IMR-90 (cell line): ENCODE data around the gene NFE2L1. TPM values are rescaled to one million over a fixed set of nuclear protein-coding genes. Genes with fewer than 3 reads are reported as not detected.
"Not testable (repeated sequence)": the region's sequence is repeated elsewhere in the genome, so short reads cannot be mapped to it uniquely, and the experiment has no call there.

Experiments
- ATAC-seq: fragments of 200-7000 bp; cut with Tn5 transposase; 2 replicates; pipeline ENCODE4 v1.9.1; 2020; ENCODE audit warnings: low read depth, mild to moderate bottlenecking, moderate library complexity
- BruUV-seq: library from RNA; stranded (reverse); fragments of 400-500 nt; replicated peaks from 2 replicates; lab custom pipeline; 2021; lab: Mats Ljungman, UMichigan
- CTCF ChIA-PET: fragments of 300-600 bp; formaldehyde crosslinking; extraction: SDS; loops from one replicate; lab custom pipeline; 2021; ENCODE audit warnings: antibody characterized with exemption; lab: Yijun Ruan, JAX
- POLR2A ChIA-PET: fragments of 300-600 bp; sonication (Branson Sonifier 250); formaldehyde crosslinking; loops from one replicate; lab custom pipeline; 2022; ENCODE audit warnings: antibody characterized with exemption; ENCODE audit not compliant: unreplicated experiment; lab: Charles Lee
- DNase-seq: peaks from one replicate; pipeline ENCODE4 v3.0.0; 2013
- H2AFZ ChIP-seq: replicated peaks from 2 replicates; pipeline ENCODE3; 2013; ENCODE audit warnings: low read length, mild to moderate bottlenecking; ENCODE audit not compliant: poor library complexity
- H2AK5ac ChIP-seq: 2 replicates; pipeline ENCODE4 v1.6.1; 2013; ENCODE audit warnings: low read depth, low read length, inconsistent platforms
- H2AK9ac ChIP-seq: replicated peaks from 2 replicates; pipeline ENCODE3; 2013; ENCODE audit warnings: mild to moderate bottlenecking, low read depth, low read length, moderate library complexity; ENCODE audit not compliant: poor library complexity
- H2BK120ac ChIP-seq: 2 replicates; pipeline ENCODE4 v1.6.1; 2013; ENCODE audit warnings: low read depth, low read length, inconsistent platforms
- H2BK15ac ChIP-seq: 3 replicates; pipeline ENCODE4 v1.6.1; 2013; ENCODE audit warnings: low read depth, low read length, inconsistent platforms
- H2BK20ac ChIP-seq: 2 replicates; pipeline ENCODE4 v1.6.1; 2013; ENCODE audit warnings: low read depth, mild to moderate bottlenecking, inconsistent platforms, low read length, moderate library complexity
- H2BK5ac ChIP-seq: 2 replicates; pipeline ENCODE4 v1.6.1; 2013; ENCODE audit warnings: mild to moderate bottlenecking, low read depth, low read length, inconsistent platforms; ENCODE audit not compliant: poor library complexity, severe bottlenecking
- H3K14ac ChIP-seq: replicated peaks from 2 replicates; pipeline ENCODE4 v1.6.1; 2013; ENCODE audit warnings: low read depth, low read length, inconsistent platforms
- H3K18ac ChIP-seq: 2 replicates; pipeline ENCODE4 v1.6.1; 2013; ENCODE audit warnings: low read depth, low read length, control low read depth
- H3K23ac ChIP-seq: 2 replicates; pipeline ENCODE4 v1.6.1; 2013; ENCODE audit warnings: low read depth, low read length, inconsistent platforms
- H3K27ac ChIP-seq: 2 replicates; pipeline ENCODE4 v1.5.1; 2013; ENCODE audit warnings: mild to moderate bottlenecking, control low read depth, low read length; ENCODE audit not compliant: insufficient read depth
- H3K27me3 ChIP-seq: 2 replicates; pipeline ENCODE4 v1.6.1; 2013; ENCODE audit warnings: low read length; ENCODE audit not compliant: control insufficient read depth, insufficient read depth
- H3K36me3 ChIP-seq: 2 replicates; pipeline ENCODE4 v1.6.1; 2013; ENCODE audit warnings: low read length, mixed read lengths; ENCODE audit not compliant: control insufficient read depth, insufficient read depth
- H3K4ac ChIP-seq: 2 replicates; pipeline ENCODE4 v1.6.1; 2013; ENCODE audit warnings: low read depth, low read length, inconsistent platforms
- H3K4me1 ChIP-seq: 2 replicates; pipeline ENCODE4 v1.6.1; 2013; ENCODE audit warnings: low read length, mixed read lengths; ENCODE audit not compliant: control insufficient read depth, insufficient read depth
- H3K4me2 ChIP-seq: 2 replicates; pipeline ENCODE4 v1.6.1; 2013; ENCODE audit warnings: low read depth, mild to moderate bottlenecking, control low read depth, low read length, moderate library complexity
- H3K4me3 ChIP-seq: 2 replicates; pipeline ENCODE4 v1.5.1; 2013; ENCODE audit warnings: low read depth, mild to moderate bottlenecking, control low read depth, low read length, moderate library complexity; ENCODE audit not compliant: insufficient read depth
- H3K56ac ChIP-seq: 2 replicates; pipeline ENCODE4 v1.6.1; 2013; ENCODE audit warnings: low read length, inconsistent platforms; ENCODE audit not compliant: insufficient read depth; ENCODE audit errors: extremely low read depth
- H3K79me1 ChIP-seq, 2 experiments: 2 replicates each; pipeline ENCODE4 v1.6.1; 2013; ENCODE audit warnings: low read length in 2 of 2, inconsistent platforms in 1 of 2, low read depth in 1 of 2
- H3K9ac ChIP-seq: 2 replicates; pipeline ENCODE4 v1.6.1; 2013; ENCODE audit warnings: low read depth, low read length, control low read depth
- H3K9me1 ChIP-seq: 2 replicates; pipeline ENCODE4 v1.6.1; 2013; ENCODE audit warnings: low read length, inconsistent platforms; ENCODE audit not compliant: insufficient read depth
- H3K9me3 ChIP-seq: 2 replicates; pipeline ENCODE4 v1.6.1; 2013; ENCODE audit warnings: low read length; ENCODE audit not compliant: control insufficient read depth, insufficient read depth
- H4K20me1 ChIP-seq: 2 replicates; pipeline ENCODE4 v1.6.1; 2013; ENCODE audit warnings: low read length, inconsistent platforms; ENCODE audit not compliant: insufficient read depth
- H4K5ac ChIP-seq: 2 replicates; pipeline ENCODE4 v1.6.1; 2013; ENCODE audit warnings: mild to moderate bottlenecking, low read depth, low read length, control low read depth
- H4K8ac ChIP-seq, 2 experiments: 2 replicates each; pipeline ENCODE4 v1.6.1; 2013; ENCODE audit warnings: low read depth in 2 of 2, low read length in 2 of 2, control low read depth in 1 of 2, inconsistent platforms in 1 of 2
- H4K91ac ChIP-seq: 2 replicates; pipeline ENCODE4 v1.6.1; 2013; ENCODE audit warnings: low read depth, low read length, inconsistent platforms; ENCODE audit not compliant: insufficient read depth
- CEBPB ChIP-seq: IDR thresholded peaks from 2 replicates; pipeline ENCODE4 v1.6.1; 2012; ENCODE audit warnings: low read depth, low read length, improper control_type of control experiment
- USF2 ChIP-seq: fragments of 150-350 bp; IDR thresholded peaks from 2 replicates; pipeline ENCODE4 v1.6.1; 2017; ENCODE audit warnings: mild to moderate bottlenecking, antibody characterized with exemption, low read length, low read depth
- WGBS, 2 experiments: methylation state at CpG; one replicate each; pipeline versions ENCODE4 v1.1.5 to v1.1.7; 2013; ENCODE audit warnings: missing lambda C conversion rate in 2 of 2; ENCODE audit not compliant: insufficient read length in 1 of 2; ENCODE audit errors: extremely low coverage in 2 of 2; 5-methylcytosine and 5-hydroxymethylcytosine counted together
- dilution Hi-C: fragments of 300-500 bp; cut with HindIII; formaldehyde crosslinking; loops from one replicate; pipeline ENCODE4 v1.14.3; 2018; ENCODE audit warnings: low sequenced_read_pairs; ENCODE audit not compliant: unreplicated experiment
- in situ Hi-C: fragments of 300-500 bp; cut with MboI; formaldehyde crosslinking; loops from 3 replicates; pipeline ENCODE4 v1.14.3; 2019; ENCODE audit warnings: low sequenced_read_pairs, inconsistent platforms, mixed read lengths
- intact Hi-C: fragments of 100-400 bp; cut with micrococcal nuclease; formaldehyde crosslinking; loops from 2 replicates; pipeline ENCODE4 v1.10.0; 2022
- polyA plus RNA-seq, 3 experiments: library from polyadenylated mRNA; depleted of rRNA; stranded (reverse); fragments of >200 nt; gene quantifications; 2 replicates each; pipeline ENCODE4 v1.2.3, GENCODE V29; 2012; ENCODE audit warnings: low replicate concordance in 1 of 3
- total RNA-seq: library from RNA; depleted of rRNA; stranded (reverse); fragments of >200 nt; gene quantifications from 2 replicates; pipeline ENCODE4 v1.2.3, GENCODE V29; 2012

The NFE2L1 gene
- total and polyA plus RNA-seq, 2 of the 4 experiments (the other 2 are of a cell fraction): 42.8 to 122 TPM

- no peak overlapping the region for H2AK5ac ChIP-seq
- WGBS, 2 experiments: no CpG with 5 or more reads among the region's 1 CpG
- no peak overlapping the region for H2BK5ac ChIP-seq
- H3K9me3 ChIP-seq: no peaks in the 10 kb centered on the region
- in situ Hi-C loops (no loop called here), intact Hi-C loops (no loop called here), dilution Hi-C loops (no loop called here)
- no peak overlapping the region for H3K27ac ChIP-seq
- H3K79me1 ChIP-seq: no peaks in the 10 kb centered on the region
- H3K14ac ChIP-seq: 0 out of 2 replicates have a peak overlapping the region, but pooled peaks have one; percentile 9
- H3K18ac ChIP-seq: no peak overlapping the region
- peaks cover 14% of the 10 kb centered on the region for H3K4me1 ChIP-seq
- no peak overlapping the region for H4K91ac ChIP-seq
- H4K8ac ChIP-seq: no peak overlapping the region; a peak in 1 of 4 replicates
- no peak overlapping the region for H2AK9ac ChIP-seq
- H4K20me1 ChIP-seq: no peaks in the 10 kb centered on the region
- no peak for TF ChIP-seq CEBPB
- TF ChIP-seq USF2: peak; percentile 11; the same call in 1 of the 2 replicates
- no peaks in the 10 kb centered on the region for H3K36me3 ChIP-seq
- POLR2A ChIA-PET: interaction anchor here (0.6 kb wide), 1 partner anchor 803 kb away, joined by 4 read pairs; no protein-coding TSS in a partner anchor
- no peak overlapping the region for H3K4me2 ChIP-seq
- H3K4ac ChIP-seq: peak overlapping the region; percentile 55; the same call in 1 of the 2 replicates
- no peaks in the 10 kb centered on the region; the same call in 1 of the 2 replicates for H3K27me3 ChIP-seq
- H2AFZ ChIP-seq: no peak overlapping the region
- H3K23ac ChIP-seq: no peak overlapping the region
- H2BK15ac ChIP-seq: no peak overlapping the region; the same call in 2 of the 3 replicates
- ATAC-seq (no peak), DNase-seq (peak; percentile 20)
- H4K5ac ChIP-seq: no peak overlapping the region
- BruUV-seq: no TSS peak
- CTCF ChIA-PET: interaction anchor here (0.6 to 0.7 kb wide), 2 partner anchors 24 to 170 kb away, joined by 3 to 7 read pairs; partner anchors contain the start of genes LRRC46 and MRPL10
- H2BK120ac ChIP-seq: peak overlapping the region; percentile 69; the same call in 1 of the 2 replicates
- no peak overlapping the region for H3K56ac ChIP-seq
- H3K9me1 ChIP-seq: peaks cover 14% of the 10 kb centered on the region
- no peak overlapping the region for H3K9ac ChIP-seq
- no peak overlapping the region for H3K4me3 ChIP-seq
- no peak overlapping the region; the same call in 1 of the 2 replicates for H2BK20ac ChIP-seq
Observed at GRCh38 chr17:48001197-48001596, 47.0 kb upstream of the NFE2L1 start.

GRCh38 chr17:48001657-48002056 lies 46.5 kb upstream of the NFE2L1 start:
- dilution Hi-C loops, H2AFZ ChIP-seq, H2AK9ac ChIP-seq, ATAC-seq, DNase-seq, H3K18ac ChIP-seq, in situ Hi-C loops, H3K36me3 ChIP-seq, H2BK5ac ChIP-seq, H3K4me2 ChIP-seq, intact Hi-C loops, H3K9ac ChIP-seq, H4K20me1 ChIP-seq, H3K4me3 ChIP-seq, H3K23ac ChIP-seq, H3K79me1 ChIP-seq, BruUV-seq, H3K27me3 ChIP-seq, H3K9me3 ChIP-seq: not testable (repeated sequence)
- no CpG with 5 or more reads among the region's 5 CpGs for whole genome bisulfite sequencing, 2 experiments
- Histone ChIP-seq H2BK20ac (peak overlapping the region; percentile 45; the same call in 1 of the 2 replicates), H3K14ac (peak overlapping the region; percentile 93), H3K4me1 (peaks cover 14% of the 10 kb centered on the region), H2AK5ac (peak overlapping the region; percentile 21; the same call in 1 of the 2 replicates), H2BK120ac (peak overlapping the region; percentile 92), H3K9me1 (peaks cover 14% of the 10 kb centered on the region), H3K56ac (0 out of 2 replicates have a peak overlapping the region, but pooled peaks have one; percentile 2), H4K91ac (peak overlapping the region; percentile 96; the same call in 1 of the 2 replicates), H3K27ac (peak overlapping the region; percentile 88; the same call in 1 of the 2 replicates), H3K4ac (peak overlapping the region; percentile 97; the same call in 1 of the 2 replicates), H2BK15ac (peak overlapping the region; percentile 95; the same call in 2 of the 3 replicates), H4K5ac (peak overlapping the region; percentile 100), H4K8ac (peak overlapping the region; percentile 97 to 99; a peak in 2 of 4 replicates)
- ChIA-PET CTCF (interaction anchor here (1.0 kb wide), 1 partner anchor 31 kb away, joined by 4 read pairs; the partner anchor contains the start of gene CDK5RAP3), POLR2A (interaction anchor here (0.6 kb wide), 1 partner anchor 803 kb away, joined by 4 read pairs; no protein-coding TSS in a partner anchor)
